ENCODE results near the gene ZWILCH. TPM values are rescaled to one million over a fixed set of nuclear protein-coding genes. Genes with fewer than 3 reads are reported as not detected.

The ZWILCH gene
- 18.3 TPM for total RNA-seq

DNA sequence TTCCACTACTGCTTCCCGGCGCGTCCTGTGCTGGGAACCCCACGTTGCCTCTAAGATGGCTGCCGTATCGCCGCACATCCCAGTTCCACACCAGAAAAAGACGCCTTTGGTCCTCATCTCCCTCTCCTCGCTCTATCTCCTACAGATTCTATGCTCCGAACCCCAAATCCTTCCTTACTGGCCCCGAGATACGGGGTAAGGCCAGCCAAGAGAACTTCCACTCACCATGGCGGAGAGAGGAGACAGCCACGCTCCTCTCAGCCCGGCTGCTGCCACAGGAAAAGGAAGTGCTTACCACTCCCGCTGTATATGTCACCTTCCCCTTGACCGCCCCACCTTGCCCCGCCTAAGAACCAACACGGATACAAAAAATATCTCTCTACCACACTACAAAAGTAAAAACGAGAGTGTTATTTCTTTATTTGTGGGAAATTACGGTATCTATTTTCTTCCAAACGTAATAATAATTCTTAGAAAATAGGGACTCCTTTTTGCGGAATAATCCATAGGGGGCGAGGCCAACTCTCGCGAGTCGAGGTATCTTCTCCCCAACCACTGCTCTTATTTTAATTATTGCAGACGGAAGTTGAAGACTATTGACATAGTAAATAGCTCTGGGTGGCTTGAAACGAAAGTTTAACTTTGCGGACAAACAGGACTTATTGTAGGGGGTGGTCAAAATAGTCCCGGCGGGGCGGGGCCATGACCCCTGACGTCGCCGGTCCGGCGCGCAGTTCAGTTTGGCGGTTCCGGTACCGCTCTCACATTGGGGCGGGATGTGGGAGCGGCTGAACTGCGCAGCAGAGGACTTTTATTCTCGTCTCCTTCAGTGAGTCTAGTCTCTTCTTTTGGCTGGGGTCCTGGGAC is at the start of gene ZWILCH, which contains the start of gene RPL4:
Gene ZWILCH, plus strand, starts transcription at position 764 of the 867 bp plus-strand sequence. Its CDS starts 13 bp downstream, at position 777.
Gene RPL4, minus strand, starts transcription at position 293 of the 867 bp plus-strand sequence. Its CDS starts 65 bp downstream, at position 228.

DNA sequence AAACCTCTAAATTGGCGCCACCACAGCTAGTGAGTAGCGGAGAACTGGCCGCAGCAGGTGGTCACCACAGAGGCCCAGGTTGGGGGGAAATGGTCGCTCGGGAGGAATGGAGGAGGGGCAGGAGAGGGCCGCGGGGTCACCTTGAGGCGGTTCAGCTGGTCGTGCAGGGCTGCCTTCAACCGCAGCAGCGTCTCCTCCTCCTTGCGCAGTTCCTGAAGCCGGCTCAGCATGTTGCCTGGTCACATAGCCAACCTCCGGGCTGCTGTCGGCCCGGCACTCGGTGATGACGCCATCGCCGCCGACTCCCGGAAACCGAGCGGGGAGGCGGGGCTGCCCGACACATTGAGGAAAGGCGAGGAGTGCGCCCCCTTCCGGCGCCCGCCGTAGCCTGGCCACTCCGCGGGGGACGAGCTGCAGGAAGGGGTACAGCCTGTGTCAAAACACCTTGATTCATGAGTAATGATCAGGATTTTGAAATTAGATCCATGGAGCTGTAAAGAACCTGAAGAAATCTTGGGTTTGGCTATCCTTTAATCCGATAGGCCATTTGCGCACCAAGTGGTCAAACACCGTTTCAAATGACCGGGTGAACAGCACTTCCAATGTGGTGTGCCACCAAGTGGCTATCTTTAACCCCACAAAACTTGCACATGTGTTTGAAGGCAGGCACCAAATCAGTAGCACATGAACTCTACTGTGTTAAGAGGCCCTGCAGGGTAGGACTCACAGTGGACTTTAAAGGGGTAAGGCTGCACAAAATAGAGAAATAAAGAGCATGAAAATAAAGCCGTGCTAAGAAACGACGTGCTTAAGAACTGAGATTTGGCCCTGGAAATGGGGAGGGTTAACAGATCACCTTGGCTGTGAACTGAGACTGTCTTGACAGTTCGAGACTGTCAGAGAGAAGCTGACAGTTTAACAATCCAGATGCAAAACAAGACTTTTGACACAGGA is 7.3 kb upstream of the ZWILCH start, which contains the start of gene SNAPC5:
Gene SNAPC5, minus strand, starts transcription at position 261 of the 954 bp plus-strand sequence. Its CDS starts 31 bp downstream, at position 230.

DNA sequence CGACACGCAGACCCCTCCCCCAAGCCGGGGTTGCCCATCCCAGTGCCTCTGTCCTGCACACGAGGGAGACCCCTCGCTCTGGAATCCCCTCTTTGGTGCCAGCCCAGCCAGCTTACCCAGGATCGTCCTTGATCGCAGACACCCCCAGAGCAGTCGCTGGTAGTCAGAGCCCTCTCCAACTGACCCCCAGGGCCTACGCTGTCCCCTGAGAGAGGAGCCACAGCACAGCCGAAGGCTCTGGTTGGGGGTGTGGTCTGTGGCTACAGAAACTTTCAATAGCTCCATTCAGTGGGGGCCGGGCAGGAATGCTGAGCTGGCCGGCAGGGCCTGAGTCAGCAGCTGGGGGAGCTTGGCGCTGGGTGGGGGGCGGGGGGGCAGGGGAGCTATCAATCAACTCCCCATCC is 60.6 kb downstream of the ZWILCH start, which contains the start of gene LCTL:
Gene LCTL, minus strand, starts transcription at position 258 of the 404 bp plus-strand sequence. CDS start 633 bp downstream, outside the sequence.

Other genes starting within 250 kb of the ZWILCH start
- gene DIS3L, start 211.8 kb upstream of the ZWILCH start, total RNA-seq = 48.4 TPM
- gene TIPIN, start 148.6 kb upstream of the ZWILCH start, total RNA-seq = 23.7 TPM
- 27.0 TPM for gene MAP2K1, start 118.4 kb upstream of the ZWILCH start, total RNA-seq
- 28.8 TPM for gene SNAPC5, start 7.6 kb upstream of the ZWILCH start, total RNA-seq
- gene RPL4, start 471 bp upstream of the ZWILCH start, total RNA-seq = 3,215 TPM
- 17.3 TPM for gene LCTL, start 60.7 kb downstream of the ZWILCH start, total RNA-seq
- gene SMAD6, start 196.9 kb downstream of the ZWILCH start, total RNA-seq = 21.2 TPM

Measured in camera-type eye (tissue), 1 donor.